GM19023 (cell line): Measurements from ENCODE around the gene COP1.
A peak's percentile ranks its signal among the peaks of the same experiment; 100 is the strongest.

ENCODE experiments used
- ATAC-seq: cut with Tn5 transposase; IDR thresholded peaks from one replicate; pipeline ENCODE4 v1.9.1; 2021; ENCODE audit warnings: mild to moderate bottlenecking, moderate library complexity; ENCODE audit not compliant: unreplicated experiment

COP1 gene

DNA sequence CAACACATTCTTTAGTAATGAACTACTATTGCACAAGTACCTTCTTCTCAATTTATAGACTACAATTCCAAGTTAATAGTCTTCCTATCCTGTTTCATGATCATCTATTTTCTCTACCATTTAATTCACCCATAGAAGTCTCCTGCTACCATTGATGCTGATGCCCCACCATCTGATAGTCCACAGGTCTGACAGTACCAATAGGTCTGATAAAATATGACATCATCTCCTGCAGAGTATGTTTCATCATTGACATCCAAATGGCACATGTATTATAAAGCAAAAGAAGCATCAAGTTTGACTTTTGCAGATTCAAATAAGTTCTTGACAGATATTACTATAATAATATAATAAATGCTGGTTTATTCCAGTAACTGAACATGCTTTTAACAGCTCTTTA, 5.5 kb downstream of the COP1 start:
- no peak for ATAC-seq

DNA sequence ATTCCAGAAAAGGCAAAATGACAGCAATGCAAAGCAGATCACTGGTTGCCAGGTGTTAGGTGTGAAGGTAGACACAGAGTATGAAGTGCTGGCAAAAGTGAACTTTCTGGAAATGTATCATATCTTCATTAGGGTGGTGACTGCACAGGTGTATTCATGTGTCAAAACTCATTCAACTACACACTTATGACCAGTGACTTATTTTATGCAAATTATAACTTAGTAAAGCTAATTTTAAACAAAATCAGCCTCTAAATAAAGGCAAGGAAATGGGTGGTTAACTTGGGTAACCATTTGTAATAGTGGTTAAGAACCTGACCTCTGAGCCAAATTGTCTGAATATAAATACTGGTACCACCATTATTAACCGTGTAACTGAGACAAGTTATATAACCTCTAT, 7.4 kb downstream of the COP1 start:
- ATAC-seq, result no peak

DNA sequence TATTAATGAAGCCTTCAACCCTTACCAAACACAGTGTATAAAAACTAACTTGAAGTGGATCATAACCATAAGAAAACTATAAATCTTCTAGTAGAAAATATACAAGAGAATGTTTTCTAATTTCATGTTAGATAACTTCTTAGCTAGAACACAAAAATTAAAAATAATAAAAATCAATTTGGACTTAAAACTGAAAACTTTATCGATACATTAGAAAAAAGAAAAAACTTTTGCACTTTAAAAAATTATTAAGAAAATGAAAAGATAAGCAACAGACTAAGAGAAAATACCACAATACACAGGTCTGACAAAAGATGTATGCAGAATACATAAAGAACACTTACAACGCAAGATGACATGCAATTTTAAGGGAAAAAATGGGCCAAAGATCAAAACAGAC, 8.7 kb downstream of the COP1 start:
- ATAC-seq, result no peak

DNA sequence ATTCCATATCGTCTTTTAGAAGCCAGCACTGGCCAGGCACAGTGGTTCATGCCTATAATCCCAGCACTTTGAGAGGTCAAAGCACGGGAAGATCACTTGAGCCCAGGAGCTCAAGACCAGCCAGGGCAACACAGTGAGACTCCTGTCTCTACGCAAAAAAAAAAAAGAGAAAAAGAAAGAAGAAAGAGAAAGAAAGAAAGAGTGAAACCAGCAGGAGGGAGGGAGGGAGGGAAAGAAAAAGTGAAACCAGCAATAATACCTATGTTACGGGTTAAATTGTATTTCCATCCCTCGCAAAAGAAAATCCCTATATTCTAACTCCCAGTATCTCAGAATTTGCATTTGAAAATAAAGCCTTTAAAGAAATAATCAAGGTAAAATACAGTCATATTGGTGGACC, 10.4 kb downstream of the COP1 start:
- no peak for ATAC-seq

DNA sequence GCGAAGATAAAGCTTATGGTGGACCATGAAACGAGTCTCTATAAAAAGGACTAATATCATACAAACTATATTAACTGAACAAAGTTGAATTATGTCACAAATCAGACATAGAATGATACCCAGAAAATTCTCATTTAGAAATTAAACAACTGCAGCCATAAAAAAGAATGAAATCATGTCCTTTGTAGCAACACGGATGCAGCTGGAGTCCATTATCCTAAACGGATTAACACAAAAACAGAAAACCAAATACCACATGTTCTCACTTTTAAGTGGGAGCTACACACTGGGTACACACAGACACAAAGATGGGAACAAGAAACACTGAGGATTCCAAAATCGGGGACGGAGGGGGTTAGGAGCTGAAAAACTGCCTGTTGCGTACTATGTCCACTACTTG, 11.5 kb downstream of the COP1 start:
- ATAC-seq, result no peak

DNA sequence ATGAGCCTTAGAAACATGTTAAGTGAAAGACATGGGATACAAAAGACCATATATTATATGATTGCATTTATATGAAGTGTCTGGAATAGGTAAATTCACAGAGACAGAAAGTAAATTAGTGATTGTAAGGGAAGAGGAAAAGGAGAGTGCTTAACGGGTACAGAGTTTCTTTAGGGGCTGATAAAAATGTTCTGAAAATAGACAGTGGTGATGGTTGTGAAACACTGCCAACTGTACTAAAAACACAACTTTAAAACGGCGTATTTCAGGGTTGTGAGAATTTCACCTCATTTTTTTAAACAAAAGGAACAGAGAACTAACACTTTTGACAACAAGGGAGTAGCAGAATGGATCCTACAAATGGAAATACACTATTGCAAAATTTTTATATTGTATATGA, 13.4 kb downstream of the COP1 start:
- no peak for ATAC-seq

DNA sequence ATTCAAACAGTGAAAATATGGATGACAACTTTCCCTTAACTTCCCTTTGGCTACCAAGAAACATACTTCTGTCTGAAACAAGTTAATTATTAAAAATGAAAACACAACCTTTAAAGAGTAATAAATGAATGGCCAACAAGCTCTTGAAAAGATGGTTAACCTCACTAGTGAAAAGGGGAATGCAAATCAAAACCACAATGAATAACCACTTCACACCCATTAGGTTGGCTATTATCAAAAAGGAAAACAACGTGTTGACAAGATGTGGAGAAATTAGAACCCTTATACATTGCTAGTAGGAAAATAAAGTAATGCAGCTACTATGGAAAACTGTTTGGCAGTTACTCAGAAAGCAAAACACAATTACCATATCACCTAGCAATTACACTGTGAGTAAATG, 14.1 kb downstream of the COP1 start:
- ATAC-seq, result peak; percentile 89

DNA sequence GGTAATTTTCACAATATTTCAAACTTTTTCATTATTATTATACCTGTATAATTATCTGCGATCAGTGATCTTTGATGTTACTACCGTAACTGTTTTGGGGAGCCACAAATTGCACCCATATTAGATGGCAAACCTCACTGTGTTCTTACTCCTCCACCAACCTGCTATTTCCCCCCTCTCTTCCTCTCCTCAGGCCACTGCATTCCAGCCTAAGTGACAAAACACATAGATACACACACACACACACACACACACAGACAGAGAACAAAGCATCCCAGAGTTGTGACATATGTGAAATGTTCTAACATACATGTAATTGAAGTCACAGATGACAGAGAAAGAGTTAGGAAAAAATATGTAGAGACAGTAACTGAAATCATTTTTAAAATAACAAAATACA, 18.5 kb downstream of the COP1 start:
- ATAC-seq, result no peak

DNA sequence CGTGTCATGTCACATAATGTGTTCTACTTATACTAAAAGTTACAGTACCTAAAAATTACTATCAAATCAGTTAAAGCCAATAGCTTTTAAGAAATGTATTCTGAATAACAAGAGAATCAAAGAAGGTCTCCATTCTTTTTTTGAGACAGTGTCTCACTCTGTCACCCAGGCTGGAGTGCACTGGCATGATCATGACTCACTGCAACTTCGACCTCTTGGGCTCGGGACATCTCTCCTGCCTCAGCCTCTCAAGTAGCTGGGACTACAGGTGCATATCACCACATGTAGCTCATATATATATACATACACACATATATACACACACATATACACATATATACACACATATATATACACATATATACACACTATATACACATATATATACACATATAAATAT, 20.1 kb downstream of the COP1 start:
- ATAC-seq, result no peak

DNA sequence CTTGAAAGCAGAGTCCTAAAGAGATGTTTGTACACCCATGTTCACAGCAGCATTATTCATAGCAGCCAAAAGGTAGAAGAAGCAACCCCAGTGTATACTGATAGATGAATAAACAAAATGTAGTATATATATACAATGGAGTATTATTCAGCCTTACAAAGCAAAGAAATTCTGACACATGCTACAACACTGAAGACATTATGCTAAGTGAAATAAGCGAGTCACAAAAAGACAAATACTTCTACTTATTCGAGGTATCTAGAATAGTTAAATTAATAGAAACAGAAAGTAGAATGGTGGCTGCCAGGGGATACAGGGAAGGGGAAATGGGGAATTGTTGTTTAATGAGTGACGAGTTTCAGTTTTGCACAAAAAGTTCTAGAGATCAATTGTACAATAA, 23.5 kb downstream of the COP1 start:
- ATAC-seq, result no peak

DNA sequence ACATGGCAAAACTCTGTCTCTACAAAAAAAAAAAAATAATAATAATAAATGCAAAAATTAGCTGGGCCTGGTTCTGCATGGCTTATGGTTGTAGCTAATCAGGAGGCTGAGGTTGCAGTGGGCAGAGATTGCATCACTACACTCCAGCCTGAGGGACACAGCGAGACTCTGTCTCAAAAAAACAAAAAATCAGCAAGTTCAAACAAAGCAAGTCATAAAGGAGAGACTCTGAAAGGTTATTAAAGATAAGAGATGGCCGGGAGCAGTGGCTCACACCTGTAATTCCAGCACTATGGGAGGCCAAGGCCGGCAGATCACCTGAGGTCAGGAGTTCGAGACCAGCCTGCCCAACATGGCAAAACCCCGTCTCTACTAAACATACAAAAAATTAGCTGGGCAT, 28.8 kb downstream of the COP1 start:
- no peak for ATAC-seq

DNA sequence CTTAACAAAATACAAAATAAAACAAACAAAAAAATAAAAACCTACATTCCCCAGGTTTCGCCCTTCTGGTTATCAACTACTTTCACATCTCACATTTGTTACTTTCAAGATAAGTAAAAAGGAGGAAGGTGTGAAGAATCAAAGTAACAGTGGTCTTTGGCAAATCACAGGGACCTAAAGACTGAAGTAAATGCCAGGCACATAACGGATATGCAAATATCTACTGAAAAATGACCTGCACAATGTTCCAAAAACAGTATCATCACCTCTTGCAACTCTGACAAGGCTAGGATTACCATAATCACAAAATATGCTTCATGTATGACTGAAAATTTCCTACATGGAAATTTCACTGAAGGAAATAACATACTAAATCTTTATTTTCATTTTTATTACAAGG, 29.3 kb downstream of the COP1 start:
- no peak for ATAC-seq

DNA sequence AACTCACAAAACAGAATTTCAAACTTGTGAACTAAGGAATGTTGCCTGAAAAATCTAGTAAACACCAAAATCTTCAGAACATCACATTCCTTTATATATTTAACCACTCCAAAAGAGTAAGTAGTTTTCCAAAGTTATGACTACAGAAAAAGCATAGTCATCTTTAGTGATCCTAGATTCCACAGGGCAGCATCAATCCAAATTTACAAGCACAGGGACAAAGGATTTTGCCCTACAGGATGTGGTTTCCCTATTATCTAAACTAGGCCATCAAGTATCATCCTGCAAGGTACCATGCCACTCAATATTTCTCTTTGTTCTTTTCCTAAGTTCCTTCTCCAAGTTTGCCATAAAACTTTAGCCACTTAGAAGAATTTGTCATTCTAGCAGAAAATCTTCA, 33.0 kb downstream of the COP1 start:
- no peak for ATAC-seq

DNA sequence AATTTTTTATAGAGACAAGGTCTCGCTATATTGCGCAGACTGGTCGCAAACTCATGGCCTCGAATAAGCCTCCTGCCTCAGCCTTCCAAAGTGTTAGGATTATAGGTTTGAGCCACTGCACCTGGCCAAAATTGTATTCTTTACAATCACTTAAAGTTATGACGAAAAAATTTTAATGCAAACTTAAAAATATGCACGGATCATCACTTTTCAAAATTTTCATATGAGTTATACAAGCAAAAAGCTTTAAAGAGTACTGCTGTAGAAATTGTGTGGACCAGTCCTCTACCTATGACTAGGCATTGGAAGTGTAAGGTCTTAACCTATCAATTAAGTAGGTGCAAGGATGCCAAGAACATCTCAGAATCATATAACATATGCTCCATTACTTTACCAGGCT, 34.9 kb downstream of the COP1 start:
- no peak for ATAC-seq

DNA sequence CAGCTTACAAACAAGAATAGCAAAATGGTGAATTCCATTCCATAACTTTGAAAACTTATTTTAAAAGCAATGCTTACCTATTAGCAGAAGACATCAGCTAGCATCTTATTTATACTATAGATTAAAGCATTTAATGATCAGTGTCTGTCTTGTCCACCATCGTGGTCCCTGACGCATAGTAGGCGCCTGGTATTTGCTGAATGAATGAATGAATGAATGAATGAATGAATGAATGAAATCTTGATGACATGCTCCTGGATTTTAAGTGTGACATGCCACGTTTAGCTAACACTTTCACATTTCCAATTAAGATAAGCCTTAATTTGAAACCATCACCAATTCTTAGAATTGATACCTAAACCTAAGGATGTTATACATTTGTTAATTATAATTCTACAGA, 39.9 kb downstream of the COP1 start:
- ATAC-seq, result no peak

DNA sequence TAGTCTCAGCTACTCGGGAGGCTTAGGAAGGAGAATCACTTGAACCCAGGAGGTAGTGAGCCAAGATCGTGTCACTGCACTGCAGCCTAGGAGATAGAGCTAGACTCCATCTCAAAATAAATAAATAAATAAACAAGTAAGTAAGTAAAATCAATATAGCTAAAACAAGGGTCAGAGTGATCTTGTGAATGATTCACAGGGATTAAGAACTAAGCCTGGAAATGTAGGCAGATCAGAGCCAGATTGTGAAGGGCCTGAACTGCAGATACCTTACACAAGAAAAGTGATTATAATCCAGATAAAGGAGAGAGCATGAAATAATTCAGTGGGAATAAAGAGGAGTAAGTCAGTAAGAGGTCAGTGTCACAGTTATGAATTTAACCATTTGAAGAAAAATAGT, 41.5 kb downstream of the COP1 start:
- no peak for ATAC-seq

DNA sequence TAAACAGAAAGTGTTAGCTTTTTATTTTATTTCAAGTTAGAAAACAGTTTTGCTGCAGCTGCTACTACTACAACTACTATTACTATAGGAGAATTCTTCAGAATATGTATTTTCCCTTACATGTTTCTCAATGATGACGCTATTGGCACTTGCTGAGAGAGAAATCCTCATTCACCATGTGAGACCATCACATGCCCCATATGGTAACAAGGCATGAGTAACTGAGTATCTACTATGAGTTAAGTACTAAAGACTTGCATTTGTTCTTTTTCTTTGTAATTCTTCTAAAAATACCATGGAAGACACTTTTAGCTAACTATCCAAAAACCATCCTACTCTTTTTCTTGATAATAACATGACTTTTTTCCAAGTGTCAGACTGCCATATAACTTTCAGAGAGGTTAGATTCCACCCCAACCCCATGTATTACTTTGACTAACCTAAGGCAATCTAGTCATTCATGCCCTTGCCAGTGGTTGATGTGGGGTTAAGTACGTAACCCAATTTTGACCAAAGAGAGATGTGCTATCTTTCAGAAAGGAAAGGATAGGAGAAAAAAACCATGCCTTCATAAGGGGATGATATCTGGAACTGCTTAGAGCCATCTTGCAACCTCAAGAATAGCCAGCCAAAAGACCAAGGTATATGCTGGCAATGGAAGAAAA, 42.9 kb downstream of the COP1 start:
- ATAC-seq, result no peak

DNA sequence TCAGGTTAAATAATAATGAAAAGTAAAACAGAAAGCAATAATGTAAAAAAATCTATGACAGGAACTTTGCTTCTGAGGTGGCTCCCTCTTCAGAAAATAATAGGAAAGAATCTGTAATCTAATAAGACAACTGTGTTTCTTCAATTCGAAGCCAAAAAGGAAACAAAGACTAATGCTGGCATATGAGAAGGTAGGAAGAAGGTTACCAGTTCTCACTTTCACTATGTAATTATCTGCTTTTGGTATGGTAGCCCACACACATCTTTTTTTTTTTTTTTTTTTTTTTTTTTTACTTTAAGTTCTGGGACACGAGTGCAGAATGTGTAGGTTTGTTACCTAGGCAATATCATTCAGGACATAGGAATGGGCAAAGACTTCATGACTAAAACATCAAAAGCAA, 47.1 kb downstream of the COP1 start:
- ATAC-seq, result no peak

DNA sequence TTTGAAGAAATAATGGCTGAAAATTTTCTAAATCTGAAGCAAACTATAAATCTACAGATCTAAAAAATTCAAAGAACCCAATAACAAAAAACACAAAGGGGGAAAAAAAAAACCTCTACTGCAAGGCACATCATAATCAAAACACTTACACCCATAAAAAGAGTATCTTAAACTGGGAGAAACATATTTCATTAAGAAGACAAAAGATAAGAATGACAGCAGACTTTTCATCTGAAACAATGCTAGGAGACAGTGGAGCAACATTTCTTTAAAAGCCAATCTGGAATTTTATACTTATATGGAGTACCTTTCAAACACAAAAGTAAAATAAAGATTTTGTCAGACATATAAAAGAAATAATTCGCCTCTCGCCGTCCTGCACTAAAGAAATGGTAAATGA, 49.1 kb downstream of the COP1 start:
- no peak for ATAC-seq

DNA sequence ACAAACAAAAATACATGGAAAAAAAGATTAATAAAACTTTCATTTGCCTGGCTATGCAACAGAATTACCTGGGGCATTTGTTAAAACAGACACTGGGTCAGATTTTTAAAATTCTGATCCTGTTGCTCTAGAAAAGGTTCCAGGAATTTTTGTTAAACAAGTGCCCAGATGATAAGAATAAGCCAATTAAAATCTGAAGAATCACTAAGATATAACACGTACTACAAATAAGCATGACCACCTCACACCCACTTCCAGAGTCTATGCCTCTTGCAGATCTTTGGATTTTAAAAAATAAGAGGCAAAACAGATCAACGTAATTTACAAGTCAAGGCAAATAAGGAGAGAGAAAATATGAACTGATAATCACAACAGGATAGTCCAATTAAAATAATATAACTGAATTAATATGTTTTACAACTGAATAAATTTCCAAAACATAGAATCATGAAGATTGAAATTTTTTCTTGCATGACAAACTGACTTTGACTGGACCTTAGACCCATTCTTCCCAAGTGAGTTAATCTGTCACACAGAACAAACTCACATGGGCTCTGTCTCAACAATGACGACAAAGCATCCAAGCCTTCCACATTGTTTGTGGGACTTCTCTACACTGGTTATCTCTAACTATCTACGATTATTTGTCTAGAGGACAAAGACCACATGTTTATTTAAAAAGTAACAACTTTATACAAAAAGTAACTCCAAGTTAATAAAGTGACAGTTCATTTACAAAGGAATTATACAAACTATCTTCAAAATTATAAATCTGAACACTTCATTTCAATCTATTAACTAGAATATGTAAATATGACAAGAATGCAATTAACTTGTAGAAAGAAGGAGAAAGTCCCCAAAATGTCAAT, 56.9 kb downstream of the COP1 start:
- no peak for ATAC-seq

DNA sequence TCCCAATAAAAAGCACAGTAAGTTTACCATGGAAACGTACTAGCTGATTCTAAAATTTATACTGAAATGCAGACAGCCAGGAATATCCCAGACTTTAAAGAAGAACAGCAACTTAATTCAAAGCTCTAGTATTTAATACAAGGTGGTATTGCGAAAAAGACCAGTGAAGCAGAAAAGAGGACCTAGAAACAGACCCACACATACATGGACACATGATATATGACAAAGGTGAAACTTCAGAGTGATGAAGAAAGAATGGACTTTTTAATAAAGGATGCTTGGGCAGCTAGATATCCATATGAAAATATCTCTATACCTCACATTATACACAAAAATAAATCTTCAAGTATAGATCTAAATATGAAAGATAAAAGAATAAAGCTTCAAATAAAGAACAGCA, 62.6 kb downstream of the COP1 start:
- no peak for ATAC-seq

DNA sequence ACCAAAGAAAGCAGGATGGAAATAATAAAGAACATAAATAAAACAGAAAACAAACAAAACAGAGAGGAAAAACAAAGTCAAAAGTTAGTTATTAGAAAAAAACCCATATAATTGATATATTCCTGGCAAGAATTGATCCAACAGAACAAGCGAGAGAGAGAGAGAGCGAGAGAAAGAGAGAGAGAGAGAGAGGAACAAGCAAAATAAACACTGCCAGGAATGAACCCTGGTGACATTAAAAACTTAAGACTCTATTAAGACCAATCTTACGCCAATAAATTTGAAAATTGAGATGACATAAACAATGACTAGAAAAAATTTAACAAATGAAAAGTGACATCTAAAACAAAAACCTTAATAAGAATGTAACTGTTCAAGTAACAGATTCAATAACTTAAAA, 64.1 kb downstream of the COP1 start:
- no peak for ATAC-seq

DNA sequence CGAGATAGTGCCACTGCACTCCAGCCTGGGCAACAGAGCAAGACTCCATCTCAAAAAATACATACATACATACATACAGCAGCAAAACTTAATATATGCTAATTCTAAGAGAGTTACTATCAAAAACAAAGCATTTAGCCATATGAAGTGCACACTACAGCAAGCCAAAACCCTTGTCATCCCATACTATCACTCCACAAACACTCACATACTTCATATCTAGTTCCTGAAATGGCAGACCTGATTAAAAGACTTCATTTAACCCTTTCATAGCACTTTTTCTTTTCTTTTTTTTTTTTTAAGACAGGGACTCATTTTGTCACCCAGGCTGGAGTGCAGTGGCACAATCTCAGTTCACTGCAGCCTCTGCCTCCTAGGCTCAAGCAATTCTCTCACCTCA, 65.6 kb downstream of the COP1 start:
- ATAC-seq, result no peak
